HepG2 (cell line): Measurements from ENCODE around the gene DUS1L. TPM values are rescaled to one million over a fixed set of nuclear protein-coding genes. Genes with fewer than 3 reads are reported as not detected.

Experiments used
- ATAC-seq: fragments of 200-7000 bp; cut with Tn5 transposase; 3 replicates; pipeline ENCODE4 v1.9.1; 2020; ENCODE audit warnings: mild to moderate bottlenecking, moderate library complexity
- BruUV-seq: library from RNA; stranded (reverse); fragments of 400-500 nt; replicated peaks from 2 replicates; lab custom pipeline; 2021; lab: Mats Ljungman, UMichigan
- CTCF ChIA-PET: fragments of 300-600 bp; formaldehyde crosslinking; extraction: SDS; loops from one replicate; lab custom pipeline; 2021; ENCODE audit warnings: low total read pairs, inconsistent platforms, low intra/inter-chr PET ratio; lab: Yijun Ruan, JAX
- POLR2A ChIA-PET: fragments of 350-600 bp; sonication (Branson Sonifier 250); formaldehyde crosslinking; loops from one replicate; lab custom pipeline; 2020; ENCODE audit warnings: antibody characterized with exemption, inconsistent platforms; lab: Yijun Ruan, JAX
- DNase-seq: peaks from one replicate; pipeline ENCODE4 v3.0.0-alpha.2; 2015; ENCODE audit warnings: low spot score
- FAIRE-seq: peaks from 3 replicates; lab custom pipeline; 2011; peaks lifted over from hg19 to GRCh38; lab: Jason Lieb, UNC
- H2AFZ ChIP-seq: one replicate; pipeline ENCODE4 v1.6.1; 2011; ENCODE audit warnings: low read length, inconsistent platforms
- H3K27ac ChIP-seq: fragments of 300-600 bp; 3 replicates; pipeline ENCODE4 v1.8.0; 2011; ENCODE audit warnings: mixed run types, mild to moderate bottlenecking, mixed read lengths, low read length, inconsistent platforms; ENCODE audit not compliant: insufficient read depth; ENCODE audit errors: extremely low read length
- H3K27me3 ChIP-seq, 2 experiments: fragments of 200-600 bp in 1 of 2; 2 replicates in 1 of 2; 3 replicates in 1 of 2; pipeline versions ENCODE4 v1.6.0 to v1.8.0; 2011; ENCODE audit warnings: low read length in 2 of 2, mild to moderate bottlenecking in 2 of 2, moderate library complexity in 2 of 2, inconsistent platforms in 1 of 2; ENCODE audit not compliant: insufficient read depth in 2 of 2, control insufficient read depth in 1 of 2
- H3K36me3 ChIP-seq, 2 experiments: fragments of 200-600 bp in 1 of 2; replicated peaks in 1 of 2; 2 replicates in 1 of 2; 3 replicates in 1 of 2; pipeline versions ENCODE4 v1.5.1 to v1.8.0; 2011; ENCODE audit warnings: low read length in 2 of 2, inconsistent platforms in 1 of 2; ENCODE audit not compliant: insufficient read depth in 2 of 2, control insufficient read depth in 1 of 2
- H3K4me1 ChIP-seq: 2 replicates; pipeline ENCODE4 v1.5.1; 2012; ENCODE audit warnings: low read length, inconsistent platforms; ENCODE audit not compliant: insufficient read depth
- H3K4me2 ChIP-seq: 2 replicates; pipeline ENCODE4 v1.6.0; 2011; ENCODE audit warnings: low read depth, low read length, inconsistent platforms
- H3K4me3 ChIP-seq, 3 experiments: fragments of 200-600 bp in 1 of 3; sonication (generic), shearing (Covaris generic) in 1 of 3; replicated peaks in 1 of 3; 2 replicates each; pipeline ENCODE4 v1.5.1; 2011 to 2016; ENCODE audit warnings: low read length in 3 of 3, inconsistent platforms in 2 of 3, low read depth in 2 of 3, mild to moderate bottlenecking in 2 of 3, control low read depth in 1 of 3, mixed read lengths in 1 of 3; ENCODE audit not compliant: insufficient read depth in 1 of 3
- H3K79me2 ChIP-seq: one replicate; pipeline ENCODE4 v1.6.1; 2011; ENCODE audit warnings: low read length, inconsistent platforms; ENCODE audit not compliant: insufficient read depth
- H3K9ac ChIP-seq: 2 replicates; pipeline ENCODE4 v1.6.0; 2011; ENCODE audit warnings: mild to moderate bottlenecking, low read depth, low read length, inconsistent platforms; ENCODE audit not compliant: insufficient read depth
- H3K9me3 ChIP-seq: 2 replicates; pipeline ENCODE4 v1.5.1; 2012; ENCODE audit warnings: mild to moderate bottlenecking, low read length
- H4K20me1 ChIP-seq: 2 replicates; pipeline ENCODE4 v1.6.0; 2011; ENCODE audit warnings: inconsistent platforms, mild to moderate bottlenecking, low read length, moderate library complexity; ENCODE audit not compliant: insufficient read depth
- ATF1 ChIP-seq: IDR thresholded peaks from 2 replicates; pipeline ENCODE4 v1.6.1; 2016; ENCODE audit warnings: mild to moderate bottlenecking, control low read depth
- CBFB ChIP-seq: sonication (generic); formaldehyde crosslinking; IDR thresholded peaks from 2 replicates; pipeline ENCODE4 v1.4.0; 2020; ENCODE audit warnings: missing genetic modification reagents
- CBX2 ChIP-seq, 2 experiments: fragments of 200-600 bp in 1 of 2; sonication (generic); formaldehyde crosslinking in 1 of 2; IDR thresholded peaks; 2 replicates each; pipeline versions ENCODE4 v1.7.0 to v1.8.1; 2018 to 2022; ENCODE audit warnings: low read depth in 2 of 2, low read length in 1 of 2, mild to moderate bottlenecking in 1 of 2, missing genetic modification reagents in 1 of 2
- HIC2 ChIP-seq: sonication (generic); formaldehyde crosslinking; IDR thresholded peaks from 2 replicates; pipeline ENCODE4 v1.9.0; 2022; ENCODE audit warnings: low read depth, missing genetic modification reagents
- ISX ChIP-seq: sonication (generic); formaldehyde crosslinking; conservative IDR thresholded peaks from 2 replicates; pipeline ENCODE4 v1.5.0; 2020; ENCODE audit warnings: missing genetic modification reagents
- KLF13 ChIP-seq: sonication (generic); formaldehyde crosslinking; IDR thresholded peaks from 2 replicates; pipeline ENCODE4 v1.4.0; 2020; ENCODE audit warnings: mild to moderate bottlenecking, missing genetic modification reagents
- POLR2A ChIP-seq, 2 experiments: IDR thresholded peaks; 2 replicates each; pipeline ENCODE4 v1.6.1; 2011; ENCODE audit warnings: low read depth in 2 of 2, low read length in 2 of 2, mild to moderate bottlenecking in 1 of 2, moderate library complexity in 1 of 2; ENCODE audit not compliant: insufficient read depth in 1 of 2
- SSRP1 ChIP-seq: IDR thresholded peaks from 2 replicates; pipeline ENCODE4 v1.6.1; 2016; ENCODE audit warnings: control low read depth
- TAF15 ChIP-seq: fragments of 200-400 bp; formaldehyde crosslinking; IDR thresholded peaks from one replicate; pipeline ENCODE4 v1.6.1; 2018; ENCODE audit warnings: mild to moderate bottlenecking, low read depth, low read length; ENCODE audit not compliant: poor library complexity, severe bottlenecking
- ZBTB34 ChIP-seq: sonication (generic); formaldehyde crosslinking; IDR thresholded peaks from 2 replicates; pipeline ENCODE4 v1.8.0; 2022; ENCODE audit warnings: mild to moderate bottlenecking, missing genetic modification reagents
- ZFP91 ChIP-seq: sonication (generic); formaldehyde crosslinking; IDR thresholded peaks from 2 replicates; pipeline ENCODE4 v1.9.0; 2022; ENCODE audit warnings: missing genetic modification reagents, mild to moderate bottlenecking, borderline replicate concordance
- ZNF34 ChIP-seq: sonication (generic); formaldehyde crosslinking; IDR thresholded peaks from 2 replicates; pipeline ENCODE4 v1.4.0; 2020; ENCODE audit warnings: mild to moderate bottlenecking, missing genetic modification reagents, borderline replicate concordance
- ZNF543 ChIP-seq: sonication (generic); formaldehyde crosslinking; IDR thresholded peaks from 2 replicates; pipeline ENCODE4 v1.4.0; 2020; ENCODE audit warnings: mild to moderate bottlenecking, missing genetic modification reagents
- ZNF577 ChIP-seq: sonication (generic); formaldehyde crosslinking; IDR thresholded peaks from 2 replicates; pipeline ENCODE4 v1.4.0; 2020; ENCODE audit warnings: mild to moderate bottlenecking, low read depth, missing genetic modification reagents, borderline replicate concordance
- ZNF747 ChIP-seq: sonication (generic); formaldehyde crosslinking; IDR thresholded peaks from 2 replicates; pipeline ENCODE4 v1.8.1; 2023; ENCODE audit warnings: missing genetic modification reagents, mild to moderate bottlenecking, borderline replicate concordance
- ZNF768 ChIP-seq: sonication (generic); formaldehyde crosslinking; IDR thresholded peaks from 2 replicates; pipeline ENCODE4 v1.4.0; 2020; ENCODE audit warnings: missing genetic modification reagents
- ZNF780A ChIP-seq: sonication (generic); formaldehyde crosslinking; IDR thresholded peaks from 2 replicates; pipeline ENCODE4 v1.8.0; 2022; ENCODE audit warnings: mild to moderate bottlenecking, missing genetic modification reagents, moderate library complexity
- WGBS: methylation state at CpG from one replicate; pipeline ENCODE4 v1.1.6; 2017; ENCODE audit warnings: low lambda C conversion rate; 5-methylcytosine and 5-hydroxymethylcytosine counted together
- in situ Hi-C: cut with HindIII; loops from 2 replicates; pipeline ENCODE4 v1.10.0; 2017; ENCODE audit warnings: low pct_unique_long_range_greater_than_20kb; ENCODE audit not compliant: extremely low pct_ligation_motif_present
- intact Hi-C: fragments of 100-400 bp; cut with micrococcal nuclease; formaldehyde crosslinking; loops from one replicate; pipeline ENCODE4 v1.10.0; 2022; ENCODE audit not compliant: unreplicated experiment
- polyA plus RNA-seq, 8 experiments: library from polyadenylated mRNA; depleted of rRNA in 3 of 8; stranded (reverse) in 7 of 8; unstranded in 1 of 8; fragments of >200 nt; fragmentation: Illumina TruSeq in 4 of 8; extraction: Trizol in 4 of 8; gene quantifications; 2 replicates each; pipeline versions ENCODE4 v1.2.1 to v1.2.3, GENCODE V29; 2011 to 2016; ENCODE audit warnings: low read depth in 4 of 8, missing spikeins in 1 of 8, mixed read lengths in 1 of 8; ENCODE audit not compliant: insufficient read depth in 1 of 8
- total RNA-seq, 5 experiments: library from RNA; depleted of rRNA; stranded (reverse); fragments of >200 nt; fragmentation: Illumina TruSeq; extraction: Trizol; gene quantifications; 2 replicates each; pipeline ENCODE4 v1.2.3, GENCODE V29; 2016; ENCODE audit warnings: low read depth in 1 of 5
- TF ChIP-seq, protein P1 (sequence below): sonication (generic); formaldehyde crosslinking; IDR thresholded peaks from 2 replicates; pipeline ENCODE4 v1.4.0; 2020; ENCODE audit warnings: missing genetic modification reagents

DUS1L gene
- total and polyA plus RNA-seq, 2 of the 13 experiments (the other 11 are each of a cell fraction or from before 2014, with no cell fraction given): 81.0 to 109 TPM

DNA sequence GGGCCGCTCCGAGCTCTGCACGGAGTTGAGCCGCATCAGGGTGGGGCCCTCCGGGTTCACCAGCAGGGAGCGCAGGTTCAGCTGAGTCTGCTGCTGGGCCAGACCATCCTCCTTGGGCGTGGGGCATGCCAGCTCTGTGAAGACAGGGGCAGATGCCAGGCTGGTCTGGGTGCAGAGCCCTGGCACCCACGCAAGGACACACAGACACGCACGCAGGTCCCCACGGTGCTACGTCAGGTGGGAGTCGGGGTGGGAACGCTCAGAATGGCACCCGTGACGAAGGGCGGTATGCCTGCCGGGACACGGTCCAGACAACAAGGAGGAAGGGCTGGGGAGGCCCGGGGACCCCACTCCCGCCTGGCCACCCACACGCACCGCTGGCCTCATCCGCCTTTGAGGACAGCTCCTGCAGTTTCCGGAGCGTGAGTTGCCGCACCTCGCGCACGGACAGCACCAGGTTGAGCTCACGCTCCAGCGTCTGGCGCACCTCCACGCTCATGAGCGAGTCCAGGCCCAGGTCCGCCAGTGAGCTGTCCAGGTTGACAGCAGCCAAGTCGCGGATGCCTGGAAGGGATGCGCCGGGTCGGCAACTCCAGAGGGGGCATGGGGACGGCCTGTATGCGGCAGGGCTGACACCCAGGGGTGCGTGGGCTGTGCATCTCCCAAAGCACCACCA, 15.3 kb upstream of the DUS1L start:
- Histone ChIP-seq H3K4me2 (no peak overlapping the region), H4K20me1 (peaks cover 50% of the 10 kb centered on the region), H3K79me2 (no peaks in the 10 kb centered on the region), H3K4me1 (peaks cover 4% of the 10 kb centered on the region; the same call in 1 of the 2 replicates), H3K27me3 (no peaks in the 10 kb centered on the region), H3K27ac (no peak overlapping the region), H3K9me3 (no peaks in the 10 kb centered on the region), H3K9ac (no peak overlapping the region), H3K36me3 (peaks cover 61 to 74% of the 10 kb centered on the region in 2 experiments), H2AFZ (no peak overlapping the region), H3K4me3 (no peak overlapping the region)
- FAIRE-seq: no peak
- 97% methylated on average over 35 of the region's 44 CpGs for WGBS
- intact Hi-C loops (no loop called here), in situ Hi-C loops (no loop called here)
- no peak for DNase-seq
- BruUV-seq: no TSS peak
- no peak for ATAC-seq
- CTCF ChIA-PET: no interaction called here
- POLR2A ChIA-PET: interaction anchor here (1.2 kb wide), 1 partner anchor 17 kb away, joined by 3 read pairs; no protein-coding TSS in a partner anchor
- TF ChIP-seq ZNF768 (CRISPR knock-in tag): 0 out of 2 replicates have a peak, but pooled peaks have one; percentile 7
- TF ChIP-seq SSRP1 (CRISPR knock-in tag): no peak
- TF ChIP-seq ISX: no peak
- 0 out of 2 replicates have a peak, but pooled peaks have one; percentile 1 for TF ChIP-seq ZFP91
- TF ChIP-seq TAF15: peak; percentile 34
- TF ChIP-seq ZNF34 (CRISPR knock-in tag): no peak
- no peak for TF ChIP-seq ZBTB34
- no peak for TF ChIP-seq ZNF543 (CRISPR knock-in tag)
- TF ChIP-seq ZNF747 (CRISPR knock-in tag): no peak
- TF ChIP-seq ZNF780A: no peak
- TF ChIP-seq HIC2 (CRISPR knock-in tag): no peak
- 0 out of 2 replicates have a peak, but pooled peaks have one; percentile 31 for TF ChIP-seq KLF13 (CRISPR knock-in tag)
- TF ChIP-seq, protein P1, sequence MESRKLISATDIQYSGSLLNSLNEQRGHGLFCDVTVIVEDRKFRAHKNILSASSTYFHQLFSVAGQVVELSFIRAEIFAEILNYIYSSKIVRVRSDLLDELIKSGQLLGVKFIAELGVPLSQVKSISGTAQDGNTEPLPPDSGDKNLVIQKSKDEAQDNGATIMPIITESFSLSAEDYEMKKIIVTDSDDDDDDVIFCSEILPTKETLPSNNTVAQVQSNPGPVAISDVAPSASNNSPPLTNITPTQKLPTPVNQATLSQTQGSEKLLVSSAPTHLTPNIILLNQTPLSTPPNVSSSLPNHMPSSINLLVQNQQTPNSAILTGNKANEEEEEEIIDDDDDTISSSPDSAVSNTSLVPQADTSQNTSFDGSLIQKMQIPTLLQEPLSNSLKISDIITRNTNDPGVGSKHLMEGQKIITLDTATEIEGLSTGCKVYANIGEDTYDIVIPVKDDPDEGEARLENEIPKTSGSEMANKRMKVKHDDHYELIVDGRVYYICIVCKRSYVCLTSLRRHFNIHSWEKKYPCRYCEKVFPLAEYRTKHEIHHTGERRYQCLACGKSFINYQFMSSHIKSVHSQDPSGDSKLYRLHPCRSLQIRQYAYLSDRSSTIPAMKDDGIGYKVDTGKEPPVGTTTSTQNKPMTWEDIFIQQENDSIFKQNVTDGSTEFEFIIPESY (CRISPR knock-in tag): peak; percentile 59
- no peak for TF ChIP-seq ZNF577
- no peak for TF ChIP-seq CBX2 (IDR thresholded peaks at IDR 0.05; ENCODE audit: low read depth, low read length)
- no peak for TF ChIP-seq CBX2 (CRISPR knock-in tag; IDR thresholded peaks at IDR 0.05; ENCODE audit: low read depth)
- no peak for TF ChIP-seq ATF1
- TF ChIP-seq CBFB (CRISPR knock-in tag): no peak
- TF ChIP-seq POLR2A (IDR thresholded peaks at IDR 0.05; ENCODE audit: insufficient read depth in 1 of 2, low read depth in 2 of 2, low read length in 2 of 2): peak in 1 of 2 experiments; percentile 34; a peak in 2 of 4 replicates
